ENCODE data around the gene PAOX. TPM values are rescaled to one million over a fixed set of nuclear protein-coding genes. Genes with fewer than 3 reads are reported as not detected.

Gene PAOX
- total and polyA plus RNA-seq, 2 donors (not counting 1 experiment from before 2014, with no cell fraction given), result 21.1 to 24.9 TPM

DNA sequence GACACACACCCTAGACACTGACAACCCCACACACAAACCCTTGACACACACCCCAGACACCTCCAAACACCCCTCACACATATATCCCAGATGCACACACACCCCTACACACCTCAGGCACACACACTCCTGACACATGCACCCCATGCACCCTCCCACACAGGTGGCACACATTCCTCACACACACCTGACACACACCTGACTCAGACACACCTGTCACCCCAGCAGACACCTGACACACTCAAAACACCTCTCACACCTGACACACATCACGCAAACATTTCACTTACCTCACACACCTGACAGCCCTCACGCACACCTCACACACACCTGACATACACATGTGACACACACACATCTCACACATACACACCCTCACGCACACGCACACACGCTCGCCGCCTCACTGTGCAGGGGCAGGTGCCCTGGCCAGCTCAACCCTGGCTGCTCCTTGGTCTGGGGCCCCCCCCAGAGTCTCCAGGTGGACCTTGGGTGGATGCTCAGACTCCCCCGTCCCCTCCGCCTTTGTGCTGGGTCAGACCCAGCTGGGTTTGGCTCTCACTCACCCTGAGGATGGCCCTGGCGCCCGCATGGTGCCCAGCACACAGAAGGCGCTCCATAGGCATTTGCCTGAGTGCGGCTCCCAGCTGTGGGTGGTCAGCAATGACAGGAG lies 39.2 kb upstream of the PAOX start:
- Histone ChIP-seq H3K9me3 (ENCODE audit: control extremely low read depth in 1 of 3, control insufficient read depth in 2 of 3, insufficient read depth in 1 of 3, low read length in 2 of 3) (peaks cover 0 to 24% (median 0%) of the 10 kb centered on the region in 3 donors), H3K4me3 (ENCODE audit: control extremely low read depth in 1 of 5, extremely low read depth in 1 of 5, insufficient read depth in 1 of 5, low read depth in 2 of 5, low read length in 4 of 5) (no peak overlapping the region), H3K27ac (ENCODE audit: low read length in 2 of 2) (no peak overlapping the region), H3K36me3 (replicated peaks in 1 of 2; ENCODE audit: control extremely low read depth in 1 of 2, control insufficient read depth in 1 of 2, extremely low read depth in 1 of 2, insufficient read depth in 2 of 2, low read length in 1 of 2) (no peaks in the 10 kb centered on the region), H3K4me1 (ENCODE audit: control insufficient read depth in 2 of 2, insufficient read depth in 2 of 2, low read length in 2 of 2) (peaks cover 30 to 42% of the 10 kb centered on the region in 2 donors), H3K79me2 (ENCODE audit: control insufficient read depth, insufficient read depth, low read length) (no peaks in the 10 kb centered on the region), H3K9ac (ENCODE audit: low read length) (no peak overlapping the region), H2AFZ (ENCODE audit: insufficient read depth, low read depth, low read length, poor library complexity, severe bottlenecking) (no peak overlapping the region), H3K27me3 (replicated peaks in 1 of 4; ENCODE audit: control extremely low read depth in 1 of 4, control insufficient read depth in 3 of 4, insufficient read depth in 4 of 4, low read length in 3 of 4) (peaks cover 0 to 73% (median 48%) of the 10 kb centered on the region in 4 experiments), H4K20me1 (ENCODE audit: control insufficient read depth, insufficient read depth, low read length, poor library complexity, severe bottlenecking) (no peaks in the 10 kb centered on the region), H3K4me2 (replicated peaks; ENCODE audit: low read depth, low read length, poor library complexity, severe bottlenecking) (no peak overlapping the region)
- TF ChIP-seq EZH2 (IDR thresholded peaks at IDR 0.05; ENCODE audit: borderline replicate concordance, insufficient read depth, low read depth, low read length, poor library complexity, severe bottlenecking), result no peak
- TF ChIP-seq, protein P1, sequence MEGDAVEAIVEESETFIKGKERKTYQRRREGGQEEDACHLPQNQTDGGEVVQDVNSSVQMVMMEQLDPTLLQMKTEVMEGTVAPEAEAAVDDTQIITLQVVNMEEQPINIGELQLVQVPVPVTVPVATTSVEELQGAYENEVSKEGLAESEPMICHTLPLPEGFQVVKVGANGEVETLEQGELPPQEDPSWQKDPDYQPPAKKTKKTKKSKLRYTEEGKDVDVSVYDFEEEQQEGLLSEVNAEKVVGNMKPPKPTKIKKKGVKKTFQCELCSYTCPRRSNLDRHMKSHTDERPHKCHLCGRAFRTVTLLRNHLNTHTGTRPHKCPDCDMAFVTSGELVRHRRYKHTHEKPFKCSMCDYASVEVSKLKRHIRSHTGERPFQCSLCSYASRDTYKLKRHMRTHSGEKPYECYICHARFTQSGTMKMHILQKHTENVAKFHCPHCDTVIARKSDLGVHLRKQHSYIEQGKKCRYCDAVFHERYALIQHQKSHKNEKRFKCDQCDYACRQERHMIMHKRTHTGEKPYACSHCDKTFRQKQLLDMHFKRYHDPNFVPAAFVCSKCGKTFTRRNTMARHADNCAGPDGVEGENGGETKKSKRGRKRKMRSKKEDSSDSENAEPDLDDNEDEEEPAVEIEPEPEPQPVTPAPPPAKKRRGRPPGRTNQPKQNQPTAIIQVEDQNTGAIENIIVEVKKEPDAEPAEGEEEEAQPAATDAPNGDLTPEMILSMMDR (IDR thresholded peaks at IDR 0.05), result no peak
- ChIA-PET CTCF (no interaction called here), POLR2A (no interaction called here)
- WGBS (ENCODE audit: insufficient coverage), result 96% methylated on average over 10 of the region's 13 CpGs
- no peak for ATAC-seq (ENCODE audit: low read depth)
- DNase-seq, result no peak
- no peaks in the 10 kb centered on the region for H3K9me3 Mint-ChIP-seq (ENCODE audit: insufficient read depth)
- peaks cover 26% of the 10 kb centered on the region for H3K27me3 Mint-ChIP-seq
- intact Hi-C loops (cut with micrococcal nuclease), result no loop called here
- H3K27ac Mint-ChIP-seq, result no peak overlapping the region
- H3K4me1 Mint-ChIP-seq, result peaks cover 5% of the 10 kb centered on the region
- no peak overlapping the region for H3K4me3 Mint-ChIP-seq

DNA sequence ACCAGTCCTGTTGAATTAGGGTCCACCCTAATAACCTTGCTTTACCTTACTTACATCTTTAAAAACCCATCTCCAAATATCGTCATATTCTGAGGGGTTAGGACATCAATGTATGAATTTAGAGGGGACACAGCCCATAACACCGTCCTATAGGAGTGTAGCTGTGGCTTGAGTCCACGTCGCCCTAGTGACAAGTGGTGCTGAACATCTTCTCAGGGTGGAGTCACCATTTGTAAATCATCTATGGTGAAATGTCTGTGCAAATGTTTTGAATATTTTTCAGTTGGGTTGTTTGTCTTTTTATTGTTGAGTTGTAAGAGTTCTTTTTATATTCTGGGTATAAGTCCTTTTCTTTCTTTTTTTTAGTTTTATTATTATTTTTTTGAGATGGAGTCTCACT lies 37.1 kb upstream of the PAOX start:
- H4K20me1 ChIP-seq (ENCODE audit: control insufficient read depth, insufficient read depth, low read length, poor library complexity, severe bottlenecking), result no peaks in the 10 kb centered on the region
- ATAC-seq (ENCODE audit: low read depth) (no peak), DNase-seq (no peak)
- peaks cover 0 to 11% (median 0%) of the 10 kb centered on the region in 3 donors for H3K9me3 ChIP-seq (ENCODE audit: control extremely low read depth in 1 of 3, control insufficient read depth in 2 of 3, insufficient read depth in 1 of 3, low read length in 2 of 3)
- no peak overlapping the region for H2AFZ ChIP-seq (ENCODE audit: insufficient read depth, low read depth, low read length, poor library complexity, severe bottlenecking)
- Mint-ChIP-seq H3K4me3 (no peak overlapping the region), H3K9me3 (ENCODE audit: insufficient read depth) (no peaks in the 10 kb centered on the region), H3K27me3 (peaks cover 36% of the 10 kb centered on the region), H3K27ac (no peak overlapping the region), H3K4me1 (peaks cover 5% of the 10 kb centered on the region)
- WGBS (ENCODE audit: insufficient coverage), result 100% methylated on average over 1 of the region's 4 CpGs
- no peaks in the 10 kb centered on the region for H3K36me3 ChIP-seq (replicated peaks in 1 of 2; ENCODE audit: control extremely low read depth in 1 of 2, control insufficient read depth in 1 of 2, extremely low read depth in 1 of 2, insufficient read depth in 2 of 2, low read length in 1 of 2)
- intact Hi-C loops (cut with micrococcal nuclease), result no loop called here
- H3K4me2 ChIP-seq (replicated peaks; ENCODE audit: low read depth, low read length, poor library complexity, severe bottlenecking), result no peak overlapping the region
- ChIA-PET POLR2A (no interaction called here), CTCF (no interaction called here)
- H3K79me2 ChIP-seq (ENCODE audit: control insufficient read depth, insufficient read depth, low read length), result no peaks in the 10 kb centered on the region
- TF ChIP-seq EZH2 (IDR thresholded peaks at IDR 0.05; ENCODE audit: borderline replicate concordance, insufficient read depth, low read depth, low read length, poor library complexity, severe bottlenecking), result no peak
- TF ChIP-seq, protein P1 (IDR thresholded peaks at IDR 0.05), result no peak
- H3K4me1 ChIP-seq (ENCODE audit: control insufficient read depth in 2 of 2, insufficient read depth in 2 of 2, low read length in 2 of 2), result peaks cover 12 to 21% of the 10 kb centered on the region in 2 donors
- no peak overlapping the region for H3K4me3 ChIP-seq (ENCODE audit: control extremely low read depth in 1 of 5, extremely low read depth in 1 of 5, insufficient read depth in 1 of 5, low read depth in 2 of 5, low read length in 4 of 5)
- peaks cover 0 to 64% (median 40%) of the 10 kb centered on the region in 4 experiments for H3K27me3 ChIP-seq (replicated peaks in 1 of 4; ENCODE audit: control extremely low read depth in 1 of 4, control insufficient read depth in 3 of 4, insufficient read depth in 4 of 4, low read length in 3 of 4)
- H3K27ac ChIP-seq (ENCODE audit: low read length in 2 of 2), result no peak overlapping the region
- no peak overlapping the region for H3K9ac ChIP-seq (ENCODE audit: low read length)
